ENCODE measurements around the gene SIDT1.

DNA sequence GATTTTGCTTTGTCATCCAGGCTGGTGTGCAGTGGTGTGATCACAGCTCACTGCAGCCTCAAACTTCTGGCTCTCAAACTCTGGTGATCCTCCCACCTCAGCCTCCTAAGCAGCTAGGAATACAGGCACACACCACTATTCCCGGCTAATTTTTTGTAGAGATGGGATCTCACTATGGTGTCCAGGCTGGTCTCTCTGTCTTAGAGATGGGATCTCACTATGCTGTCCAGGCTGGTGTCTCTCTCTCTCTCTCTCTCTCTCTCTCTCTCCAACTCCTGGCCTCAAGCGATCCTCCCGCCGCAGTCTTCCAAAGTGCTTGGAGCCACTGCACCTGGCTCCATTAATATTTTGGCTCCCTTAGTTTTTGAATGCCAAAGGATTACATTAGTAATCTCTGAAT is 146.4 kb downstream of the SIDT1 start:
- TF ChIP-seq POLR2A (IDR thresholded peaks at IDR 0.05) = no peak
- TF ChIP-seq, protein P1, sequence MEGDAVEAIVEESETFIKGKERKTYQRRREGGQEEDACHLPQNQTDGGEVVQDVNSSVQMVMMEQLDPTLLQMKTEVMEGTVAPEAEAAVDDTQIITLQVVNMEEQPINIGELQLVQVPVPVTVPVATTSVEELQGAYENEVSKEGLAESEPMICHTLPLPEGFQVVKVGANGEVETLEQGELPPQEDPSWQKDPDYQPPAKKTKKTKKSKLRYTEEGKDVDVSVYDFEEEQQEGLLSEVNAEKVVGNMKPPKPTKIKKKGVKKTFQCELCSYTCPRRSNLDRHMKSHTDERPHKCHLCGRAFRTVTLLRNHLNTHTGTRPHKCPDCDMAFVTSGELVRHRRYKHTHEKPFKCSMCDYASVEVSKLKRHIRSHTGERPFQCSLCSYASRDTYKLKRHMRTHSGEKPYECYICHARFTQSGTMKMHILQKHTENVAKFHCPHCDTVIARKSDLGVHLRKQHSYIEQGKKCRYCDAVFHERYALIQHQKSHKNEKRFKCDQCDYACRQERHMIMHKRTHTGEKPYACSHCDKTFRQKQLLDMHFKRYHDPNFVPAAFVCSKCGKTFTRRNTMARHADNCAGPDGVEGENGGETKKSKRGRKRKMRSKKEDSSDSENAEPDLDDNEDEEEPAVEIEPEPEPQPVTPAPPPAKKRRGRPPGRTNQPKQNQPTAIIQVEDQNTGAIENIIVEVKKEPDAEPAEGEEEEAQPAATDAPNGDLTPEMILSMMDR (IDR thresholded peaks at IDR 0.05) = no peak

All from heart left ventricle (tissue), 13 donors.